K562 (cell line): ENCODE data around the gene CTNNB1. TPM values are rescaled to one million over a fixed set of nuclear protein-coding genes. Genes with fewer than 3 reads are reported as not detected.

Source experiments
- ATAC-seq: fragments of 200-7000 bp; cut with Tn5 transposase; 3 replicates; pipeline ENCODE4 v1.9.1; 2020; ENCODE audit warnings: moderate library complexity
- BruUV-seq: library from RNA; stranded (reverse); fragments of 400-500 nt; replicated peaks from 2 replicates; lab custom pipeline; 2021; lab: Mats Ljungman, UMichigan
- CTCF ChIA-PET: fragments of 300-600 bp; formaldehyde crosslinking; extraction: SDS; loops from one replicate; lab custom pipeline; 2021; ENCODE audit warnings: low intra/inter-chr PET ratio; lab: Yijun Ruan, JAX
- POLR2A ChIA-PET: fragments of 300-600, 350-650 bp; sonication (Branson Sonifier 250); formaldehyde crosslinking; extraction: SDS; loops from one replicate; lab custom pipeline; 2021; ENCODE audit warnings: antibody characterized with exemption, inconsistent platforms; lab: Yijun Ruan, JAX
- DNase-seq, 4 experiments: peaks; one replicate each; pipeline versions ENCODE4 v3.0.0 to v3.0.0-alpha.2; 2011 to 2018; ENCODE audit warnings: low spot score in 3 of 4, mixed read lengths in 3 of 4; ENCODE audit errors: extremely low read depth in 1 of 4
- FAIRE-seq: peaks from 2 replicates; lab custom pipeline; 2011; peaks lifted over from hg19 to GRCh38; lab: Jason Lieb, UNC
- H2AFZ ChIP-seq: 2 replicates; pipeline ENCODE4 v1.6.0; 2011; ENCODE audit warnings: low read depth, low read length, control low read depth, inconsistent platforms
- H3K27ac ChIP-seq: fragments of 200-600 bp; 3 replicates; pipeline ENCODE4 v1.8.0; 2011; ENCODE audit warnings: low read depth, mild to moderate bottlenecking, control low read depth, inconsistent platforms, low read length, moderate library complexity, mixed read lengths; ENCODE audit errors: extremely low read depth
- H3K27me3 ChIP-seq, 2 experiments: fragments of 300-600 bp in 1 of 2; 2 replicates in 1 of 2; 3 replicates in 1 of 2; pipeline versions ENCODE4 v1.6.0 to v1.8.0; 2011; ENCODE audit warnings: inconsistent platforms in 2 of 2, low read length in 2 of 2, mild to moderate bottlenecking in 1 of 2, mixed read lengths in 1 of 2, moderate library complexity in 1 of 2; ENCODE audit not compliant: control insufficient read depth in 2 of 2, insufficient read depth in 2 of 2
- H3K36me3 ChIP-seq: fragments of 300-600 bp; 3 replicates; pipeline ENCODE4 v1.8.0; 2011; ENCODE audit warnings: mild to moderate bottlenecking, low read length, inconsistent platforms; ENCODE audit not compliant: control insufficient read depth, insufficient read depth
- H3K4me1 ChIP-seq, 2 experiments: fragments of 200-600 bp in 1 of 2; replicated peaks in 1 of 2; 2 replicates in 1 of 2; 3 replicates in 1 of 2; pipeline versions ENCODE4 v1.5.1 to v1.8.0; 2011; ENCODE audit warnings: inconsistent platforms in 2 of 2, low read length in 2 of 2, mild to moderate bottlenecking in 1 of 2, mixed read lengths in 1 of 2, moderate library complexity in 1 of 2; ENCODE audit not compliant: control insufficient read depth in 2 of 2, insufficient read depth in 2 of 2
- H3K4me2 ChIP-seq: 2 replicates; pipeline ENCODE4 v1.6.1; 2011; ENCODE audit warnings: low read length, control low read depth, inconsistent platforms, mixed read lengths; ENCODE audit not compliant: insufficient read depth
- H3K4me3 ChIP-seq: fragments of 200-600 bp; sonication (generic), shearing (Covaris generic); 2 replicates; pipeline ENCODE4 v1.5.1; 2016; ENCODE audit warnings: control low read depth, inconsistent platforms
- H3K79me2 ChIP-seq: fragments of 200-600 bp; 3 replicates; pipeline ENCODE4 v1.8.0; 2011; ENCODE audit warnings: low read length, inconsistent platforms; ENCODE audit not compliant: control insufficient read depth, insufficient read depth
- H3K9ac ChIP-seq, 2 experiments: 2 replicates each; pipeline versions ENCODE4 v1.6.0 to v1.6.1; 2011; ENCODE audit warnings: low read depth in 2 of 2, low read length in 2 of 2, control low read depth in 1 of 2, inconsistent platforms in 1 of 2, mild to moderate bottlenecking in 1 of 2, mixed read lengths in 1 of 2; ENCODE audit not compliant: insufficient read depth in 1 of 2
- H3K9me1 ChIP-seq: one replicate; pipeline ENCODE4 v1.6.0; 2011; ENCODE audit warnings: inconsistent platforms, mild to moderate bottlenecking, low read length, moderate library complexity; ENCODE audit not compliant: control insufficient read depth, insufficient read depth
- H3K9me3 ChIP-seq: replicated peaks from 2 replicates; pipeline ENCODE4 v1.5.1; 2011; ENCODE audit warnings: low read depth, low read length, inconsistent platforms; ENCODE audit not compliant: control insufficient read depth, insufficient read depth
- H4K20me1 ChIP-seq: replicated peaks from 2 replicates; pipeline ENCODE4 v1.6.1; 2011; ENCODE audit warnings: low read length, inconsistent platforms, mixed read lengths; ENCODE audit not compliant: control insufficient read depth, insufficient read depth
- CTCF ChIP-seq, 3 experiments: IDR thresholded peaks in 2 of 3; conservative IDR thresholded peaks in 1 of 3; 2 replicates each; pipeline ENCODE4 v1.5.1; 2011 to 2012; ENCODE audit warnings: low read length in 3 of 3, mild to moderate bottlenecking in 3 of 3, control low read depth in 2 of 3, improper control_type of control experiment in 1 of 3, inconsistent platforms in 1 of 3, low read depth in 1 of 3, mixed read lengths in 1 of 3, moderate library complexity in 1 of 3; ENCODE audit not compliant: insufficient read depth in 2 of 3
- CTCFL ChIP-seq: IDR thresholded peaks from 2 replicates; pipeline ENCODE4 v1.6.1; 2011; ENCODE audit warnings: borderline replicate concordance, low read depth, mild to moderate bottlenecking, moderate library complexity, low read length; ENCODE audit not compliant: insufficient read depth, poor library complexity, severe bottlenecking
- LEF1 ChIP-seq: fragments of 450-650 bp; IDR thresholded peaks from 2 replicates; pipeline ENCODE4 v1.6.1; 2016; ENCODE audit warnings: mild to moderate bottlenecking
- PTRF ChIP-seq: fragments of 450-650 bp; IDR thresholded peaks from 2 replicates; pipeline ENCODE4 v1.6.1; 2016; ENCODE audit warnings: mild to moderate bottlenecking, missing genetic modification characterization, missing compliant biosample characterization
- UBTF ChIP-seq, 2 experiments: IDR thresholded peaks; 2 replicates each; pipeline ENCODE4 v1.6.1; 2012; ENCODE audit warnings: improper control_type of control experiment in 2 of 2, low read depth in 2 of 2, low read length in 2 of 2, borderline replicate concordance in 1 of 2
- ZKSCAN1 ChIP-seq: fragments of 150-350 bp; IDR thresholded peaks from 2 replicates; pipeline ENCODE4 v1.6.1; 2016; ENCODE audit warnings: low read depth, low read length
- WGBS: fragments of 100-300 bp; shearing (Covaris generic); methylation state at CpG from one replicate; pipeline ENCODE4 v1.1.6; 2016; ENCODE audit warnings: low coverage, mixed read lengths; ENCODE audit not compliant: insufficient coverage; ENCODE audit errors: missing lambda C conversion rate; 5-methylcytosine and 5-hydroxymethylcytosine counted together
- in situ Hi-C: fragments of 300-500 bp; cut with MboI; formaldehyde crosslinking; loops from 4 replicates; pipeline ENCODE4 v1.15.0; 2018; ENCODE audit warnings: inconsistent platforms, mixed read lengths
- intact Hi-C: fragments of 100-400 bp; cut with micrococcal nuclease; formaldehyde crosslinking; loops from 2 replicates; pipeline ENCODE4 v1.14.2; 2022
- polyA plus RNA-seq, 8 experiments: library from polyadenylated mRNA; depleted of rRNA in 4 of 8; stranded (reverse) in 5 of 8; unstranded in 3 of 8; fragments of >200 nt; fragmentation: Nextera tagmentation in 2 of 8; fragmentation: Illumina TruSeq in 1 of 8; extraction: Ambion mirVana in 2 of 8; extraction: Trizol in 1 of 8; gene quantifications; 2 replicates each; pipeline versions ENCODE4 v1.2.1 to v1.2.3, GENCODE V29; 2011 to 2014; ENCODE audit warnings: inconsistent platforms in 1 of 8, missing spikeins in 1 of 8
- total RNA-seq, 7 experiments: library from RNA; depleted of rRNA in 6 of 7; stranded (reverse); fragments of >200 nt in 6 of 7; fragmentation: Illumina TruSeq in 2 of 7; extraction: Trizol in 2 of 7; gene quantifications; 2 replicates each; pipeline versions ENCODE4 v1.2.1 to v1.2.3, GENCODE V29; 2011 to 2021; ENCODE audit warnings: low replicate concordance in 1 of 7

The CTNNB1 gene
- total and polyA plus RNA-seq, 9 of the 15 experiments (the other 6 are each of a cell fraction or from before 2014, with no cell fraction given), result 44.3 to 193 (median 154) TPM

- TF ChIP-seq UBTF (IDR thresholded peaks at IDR 0.05; ENCODE audit: borderline replicate concordance in 1 of 2, low read depth in 2 of 2, low read length in 2 of 2) (no peak), LEF1 (no peak), ZKSCAN1 (peak; percentile 97), CTCF (IDR thresholded peaks at IDR 0.05 in 2 of 3, conservative IDR thresholded peaks at IDR 0.05 in 1 of 3; ENCODE audit: insufficient read depth in 2 of 3, low read depth in 1 of 3, low read length in 3 of 3) (peak; percentile 24 to 48 (median 34); a peak in 3 of 6 replicates), PTRF (tag) (no peak), CTCFL (peak; percentile 27)
- TF ChIP-seq, all 486 proteins: peak for 3
- Histone ChIP-seq H3K27ac (no peak overlapping the region), H4K20me1 (0 out of 2 replicates have a peak, but pooled peaks cover 2% of the 10 kb centered on the region), H3K9me3 (no peaks in the 10 kb centered on the region; the same call in 1 of the 2 replicates), H3K4me1 (no peaks in the 10 kb centered on the region), H3K9me1 (no peaks in the 10 kb centered on the region), H3K36me3 (no peaks in the 10 kb centered on the region), H3K9ac (no peak overlapping the region), H2AFZ (no peak overlapping the region), H3K27me3 (peaks cover 12 to 15% of the 10 kb centered on the region in 2 experiments; a peak in 4 of 5 replicates), H3K4me3 (no peak overlapping the region), H3K79me2 (no peaks in the 10 kb centered on the region), H3K4me2 (no peak overlapping the region)
- ChIA-PET CTCF (no interaction called here), POLR2A (interaction anchor here (0.5 to 1.3 kb wide), 5 partner anchors 11 to 1497 kb away, joined by 3 to 4 read pairs (median 3); partner anchors contain the start of gene CTNNB1)
- peak; percentile 27 to 50 (median 32) for DNase-seq
- in situ Hi-C loops, result no loop called here
- FAIRE-seq, result no peak
- intact Hi-C loops, result no loop called here
- peak; percentile 99 for ATAC-seq
- BruUV-seq, result no TSS peak
- 0% methylated on average over 8 of the region's 8 CpGs for WGBS
These were observed 89.5 kb downstream of the CTNNB1 start for GRCh38 chr3:41288785-41289184.
